A549 (cell line): Measurements from ENCODE around the gene MYO9A. TPM values are rescaled to one million over a fixed set of nuclear protein-coding genes. Genes with fewer than 3 reads are reported as not detected.

Experiments used
- ATAC-seq, 2 experiments: fragments of 200-7000 bp in 1 of 2; fragments of >200 bp in 1 of 2; cut with Nextera tagmentation in 1 of 2; cut with Tn5 transposase in 1 of 2; 3 replicates each; pipeline versions ENCODE4 v1.8.0 to v1.9.1; 2018 to 2020; ENCODE audit warnings: mild to moderate bottlenecking in 1 of 2, moderate library complexity in 1 of 2
- CTCF ChIA-PET: fragments of 300-600 bp; sonication (Branson Sonifier 250); formaldehyde crosslinking; extraction: SDS; loops from one replicate; lab custom pipeline; 2021; ENCODE audit warnings: antibody characterized with exemption, inconsistent platforms; lab: Yijun Ruan, JAX
- POLR2A ChIA-PET: fragments of 350-600 bp; formaldehyde crosslinking; extraction: SDS; loops from one replicate; lab custom pipeline; 2021; ENCODE audit warnings: antibody characterized with exemption, inconsistent platforms; lab: Yijun Ruan, JAX
- DNase-seq, 2 experiments: peaks; one replicate each; pipeline versions ENCODE4 v3.0.0 to v3.0.0-alpha.2; 2011 to 2016; ENCODE audit warnings: low read depth in 1 of 2, low spot score in 1 of 2
- FAIRE-seq: peaks from 2 replicates; lab custom pipeline; 2011; peaks lifted over from hg19 to GRCh38; lab: Jason Lieb, UNC
- H3K27ac ChIP-seq, 2 experiments: fragments of >200 bp; sonication (Bioruptor Twin); formaldehyde crosslinking; 3 replicates each; pipeline ENCODE4 v1.5.1; 2016 to 2017
- H3K4me1 ChIP-seq: fragments of >200 bp; sonication (Bioruptor Twin); formaldehyde crosslinking; 3 replicates; pipeline ENCODE4 v1.6.1; 2016
- H3K4me2 ChIP-seq: fragments of >200 bp; sonication (Bioruptor Twin); formaldehyde crosslinking; 3 replicates; pipeline ENCODE4 v1.6.1; 2016
- H3K4me3 ChIP-seq: fragments of >200 bp; sonication (Bioruptor Twin); formaldehyde crosslinking; 3 replicates; pipeline ENCODE4 v1.5.1; 2016
- H3K9me3 ChIP-seq: fragments of >200 bp; sonication (Bioruptor Twin); formaldehyde crosslinking; 3 replicates; pipeline ENCODE4 v1.6.1; 2016
- ATOH8 ChIP-seq: fragments of 250-450 bp; sonication (Bioruptor Pico); IDR thresholded peaks from 2 replicates; pipeline ENCODE4 v1.5.0; 2020; ENCODE audit warnings: low read depth, mild to moderate bottlenecking, moderate library complexity
- CEBPB ChIP-seq, 2 experiments: fragments of >200 bp in 1 of 2; sonication (Bioruptor Twin) in 1 of 2; formaldehyde crosslinking in 1 of 2; IDR thresholded peaks; 2 replicates each; pipeline ENCODE4 v1.6.1; 2012 to 2016
- CHD2 ChIP-seq: fragments of 150-350 bp; IDR thresholded peaks from 2 replicates; pipeline ENCODE4 v1.6.1; 2014; ENCODE audit warnings: low read length; ENCODE audit not compliant: partially characterized antibody
- CTCF ChIP-seq: fragments of >200 bp; sonication (Bioruptor Twin); formaldehyde crosslinking; IDR thresholded peaks from 3 replicates; pipeline ENCODE4 v1.5.1; 2016
- ELK1 ChIP-seq: fragments of 150-350 bp; IDR thresholded peaks from 2 replicates; pipeline ENCODE4 v1.6.1; 2014; ENCODE audit warnings: low read depth, mild to moderate bottlenecking, low read length
- FOSL2 ChIP-seq, 2 experiments: fragments of 450-650 bp in 1 of 2; fragments of >200 bp in 1 of 2; sonication (Bioruptor Twin) in 1 of 2; formaldehyde crosslinking; IDR thresholded peaks; 2 replicates each; pipeline versions ENCODE4 v1.5.0 to v1.6.1; 2016 to 2020; ENCODE audit warnings: mild to moderate bottlenecking in 1 of 2, moderate library complexity in 1 of 2
- FOXS1 ChIP-seq: fragments of 250-450 bp; sonication (Bioruptor Pico); IDR thresholded peaks from 2 replicates; pipeline ENCODE4 v1.5.0; 2020; ENCODE audit warnings: mild to moderate bottlenecking, moderate library complexity
- HDAC2 ChIP-seq: fragments of 200-600 bp; sonication (generic); IDR thresholded peaks from 2 replicates; pipeline ENCODE4 v1.6.1; 2016
- HMGXB4 ChIP-seq: fragments of 250-450 bp; sonication (Bioruptor Pico); IDR thresholded peaks from 2 replicates; pipeline ENCODE4 v1.5.0; 2021; ENCODE audit warnings: mild to moderate bottlenecking, moderate library complexity, borderline replicate concordance
- HOXA7 ChIP-seq: fragments of 250-450 bp; sonication (Bioruptor Pico); IDR thresholded peaks from 2 replicates; pipeline ENCODE4 v1.5.0; 2020; ENCODE audit warnings: mild to moderate bottlenecking, moderate library complexity
- HOXB5 ChIP-seq: fragments of 250-450 bp; sonication (Bioruptor Pico); IDR thresholded peaks from 2 replicates; pipeline ENCODE4 v1.5.0; 2020; ENCODE audit warnings: mild to moderate bottlenecking, moderate library complexity
- JUNB ChIP-seq: fragments of >200 bp; sonication (Bioruptor Twin); formaldehyde crosslinking; IDR thresholded peaks from 2 replicates; pipeline ENCODE4 v1.6.1; 2016
- KDM1A ChIP-seq: fragments of 200-600 bp; sonication (generic); IDR thresholded peaks from 2 replicates; pipeline ENCODE4 v1.6.1; 2016; ENCODE audit warnings: low read depth, mild to moderate bottlenecking
- MAFK ChIP-seq: fragments of 450-650 bp; IDR thresholded peaks from 2 replicates; pipeline ENCODE4 v1.6.1; 2014; ENCODE audit not compliant: partially characterized antibody
- MAZ ChIP-seq: fragments of 150-350 bp; IDR thresholded peaks from 2 replicates; pipeline ENCODE4 v1.6.1; 2014; ENCODE audit warnings: antibody characterized with exemption, low read depth, low read length, borderline replicate concordance
- NFE2L2 ChIP-seq: fragments of 150-350 bp; conservative IDR thresholded peaks from 2 replicates; pipeline ENCODE4 v1.6.1; 2014; ENCODE audit warnings: low read length
- PBX3 ChIP-seq: IDR thresholded peaks from 2 replicates; pipeline ENCODE4 v1.6.1; 2012
- POLR2AphosphoS2 ChIP-seq: conservative IDR thresholded peaks from 2 replicates; pipeline ENCODE4 v1.6.1; 2012; ENCODE audit warnings: low read length, improper control_type of control experiment, inconsistent platforms
- RARB ChIP-seq: fragments of 250-450 bp; sonication (Bioruptor Pico); IDR thresholded peaks from 2 replicates; pipeline ENCODE4 v1.8.0; 2021; ENCODE audit warnings: mild to moderate bottlenecking, moderate library complexity
- SMC3 ChIP-seq: fragments of >200 bp; sonication (Bioruptor Twin); formaldehyde crosslinking; IDR thresholded peaks from 3 replicates; pipeline ENCODE4 v1.6.1; 2018; ENCODE audit warnings: inconsistent platforms
- SREBF2 ChIP-seq: fragments of 450-650 bp; IDR thresholded peaks from 2 replicates; pipeline ENCODE4 v1.6.1; 2014; ENCODE audit warnings: mild to moderate bottlenecking, moderate library complexity
- ZNF302 ChIP-seq: fragments of 250-450 bp; sonication (Bioruptor Pico); IDR thresholded peaks from 2 replicates; pipeline ENCODE4 v1.9.0; 2021; ENCODE audit warnings: inconsistent platforms, mild to moderate bottlenecking, moderate library complexity
- WGBS: methylation state at CpG from one replicate; pipeline ENCODE4 v1.1.6; 2017; ENCODE audit errors: missing lambda C conversion rate; 5-methylcytosine and 5-hydroxymethylcytosine counted together
- polyA plus RNA-seq, 4 experiments: library from polyadenylated mRNA; depleted of rRNA in 3 of 4; stranded (reverse); fragments of >200 nt; fragmentation: RNase III in 1 of 4; extraction: RNeasy Plus Mini Kit Qiagen cat#74134 plus additional on column Dnase treatment in 1 of 4; gene quantifications; 2 replicates in 3 of 4; 3 replicates in 1 of 4; pipeline ENCODE4 v1.2.3, GENCODE V29; 2011 to 2017

The MYO9A gene
- polyA plus RNA-seq, 2 of the 4 experiments (the other 2 are of a cell fraction): 5.9 to 21.9 TPM

GRCh38 chr15:71916834-71917233, 201.1 kb downstream of the MYO9A start:
- Histone ChIP-seq H3K4me3 (no peak overlapping the region), H3K27ac (no peak overlapping the region), H3K4me2 (no peak overlapping the region), H3K9me3 (no peaks in the 10 kb centered on the region), H3K4me1 (no peaks in the 10 kb centered on the region)
- ChIA-PET POLR2A (no interaction called here), CTCF (interaction anchor here (1.2 kb wide), 1 partner anchor 144 kb away, joined by 3 read pairs; no protein-coding TSS in a partner anchor)
- ATAC-seq (no peak), FAIRE-seq (no peak), DNase-seq (no peak)
- TF ChIP-seq HOXB5 (no peak), RARB (CRISPR knock-in tag) (no peak), CHD2 (no peak), ZNF302 (CRISPR knock-in tag) (no peak), KDM1A (no peak), MAZ (no peak), SMC3 (no peak), JUNB (no peak), HMGXB4 (CRISPR knock-in tag) (no peak), CTCF (no peak), ELK1 (no peak), MAFK (no peak), NFE2L2 (no peak), SREBF2 (no peak), CEBPB (IDR thresholded peaks at IDR 0.05) (no peak)
- WGBS: 93% methylated on average over 3 of the region's 3 CpGs

- TF ChIP-seq FOXS1 (CRISPR knock-in tag) (no peak), FOSL2 (IDR thresholded peaks at IDR 0.05) (no peak), FOSL2 (CRISPR knock-in tag; IDR thresholded peaks at IDR 0.05) (no peak)
- 96% methylated on average over 3 of the region's 3 CpGs for WGBS
- Histone ChIP-seq H3K4me3 (no peak overlapping the region), H3K4me1 (no peaks in the 10 kb centered on the region), H3K9me3 (no peaks in the 10 kb centered on the region), H3K4me2 (no peak overlapping the region), H3K27ac (no peak overlapping the region)
- DNase-seq (no peak), ATAC-seq (no peak), FAIRE-seq (no peak)
- POLR2A ChIA-PET: no interaction called here
- CTCF ChIA-PET: no interaction called here
These were observed 203.9 kb downstream of the MYO9A start for GRCh38 chr15:71914092-71914491.

GRCh38 chr15:71899674-71900073, 218.3 kb downstream of the MYO9A start:
- no peak overlapping the region for H3K4me3 ChIP-seq
- H3K4me2 ChIP-seq: no peak overlapping the region
- no peak for TF ChIP-seq PBX3
- no peak for TF ChIP-seq SMC3
- no peak for TF ChIP-seq CEBPB (IDR thresholded peaks at IDR 0.05)
- no peak for TF ChIP-seq HOXA7 (CRISPR knock-in tag)
- TF ChIP-seq HDAC2: no peak
- TF ChIP-seq ATOH8 (CRISPR knock-in tag): no peak
- TF ChIP-seq POLR2AphosphoS2: no peak
- no peak for TF ChIP-seq MAZ
- DNase-seq: no peak
- no peaks in the 10 kb centered on the region for H3K9me3 ChIP-seq
- no peaks in the 10 kb centered on the region for H3K4me1 ChIP-seq
- ChIA-PET CTCF (no interaction called here), POLR2A (no interaction called here)
- H3K27ac ChIP-seq: no peak overlapping the region
- FAIRE-seq: no peak
- ATAC-seq: no peak
- 96% methylated on average over 5 of the region's 5 CpGs for WGBS
